Activated CD8-positive, alpha-beta T cell treated with anti-CD3 and anti-CD28 coated beads for 36 hours (primary cell): Measurements from ENCODE around the gene LNPEP. TPM values are rescaled to one million over a fixed set of nuclear protein-coding genes. Genes with fewer than 3 reads are reported as not detected.

Source experiments
- ATAC-seq: fragments of 200-7000 bp; cut with Tn5 transposase; one replicate; pipeline ENCODE4 v1.10.0; 2021; ENCODE audit warnings: mild to moderate bottlenecking, moderate library complexity
- CTCF ChIA-PET: fragments of 350-600 bp; sonication (Branson Sonifier 250); formaldehyde crosslinking; loops from one replicate; lab custom pipeline; 2021; ENCODE audit warnings: antibody characterized with exemption; lab: Charles Lee
- POLR2A ChIA-PET: fragments of 350-600 bp; sonication (Branson Sonifier 250); formaldehyde crosslinking; loops from one replicate; lab custom pipeline; 2021; ENCODE audit warnings: antibody characterized with exemption; lab: Charles Lee
- DNase-seq: peaks from one replicate; pipeline ENCODE4 v3.0.0-alpha.2; 2020
- H3K27ac Mint-ChIP-seq: one replicate; pipeline ENCODE4 v1.8.0; 2021; ENCODE audit warnings: mild to moderate bottlenecking, mixed read lengths
- H3K27me3 Mint-ChIP-seq: one replicate; pipeline ENCODE4 v1.8.0; 2021; ENCODE audit warnings: mixed read lengths
- H3K36me3 Mint-ChIP-seq: one replicate; pipeline ENCODE4 v1.8.0; 2021; ENCODE audit warnings: low read depth, mixed read lengths
- H3K4me1 Mint-ChIP-seq: one replicate; pipeline ENCODE4 v1.8.0; 2021; ENCODE audit warnings: low read depth, mixed read lengths
- H3K4me3 Mint-ChIP-seq: one replicate; pipeline ENCODE4 v1.8.0; 2021; ENCODE audit warnings: mild to moderate bottlenecking, moderate library complexity, mixed read lengths
- H3K9me3 Mint-ChIP-seq: one replicate; pipeline ENCODE4 v1.8.0; 2021; ENCODE audit warnings: mixed read lengths
- intact Hi-C: fragments of 100-400 bp; cut with micrococcal nuclease; formaldehyde crosslinking; loops from one replicate; pipeline ENCODE4 v1.10.0; 2022
- total RNA-seq, 2 experiments: library from RNA; stranded (reverse); gene quantifications; one replicate each; pipeline ENCODE4 v1.2.3, GENCODE V29; 2021
- TF ChIP-seq, protein P1 (sequence below): fragments of 200-600 bp; IDR thresholded peaks from one replicate; pipeline ENCODE4 v1.8.0; 2022; ENCODE audit warnings: antibody characterized with exemption, mild to moderate bottlenecking

LNPEP gene
- total RNA-seq, 2 experiments from 2014 or later, result 51.2 to 53.7 TPM

DNA sequence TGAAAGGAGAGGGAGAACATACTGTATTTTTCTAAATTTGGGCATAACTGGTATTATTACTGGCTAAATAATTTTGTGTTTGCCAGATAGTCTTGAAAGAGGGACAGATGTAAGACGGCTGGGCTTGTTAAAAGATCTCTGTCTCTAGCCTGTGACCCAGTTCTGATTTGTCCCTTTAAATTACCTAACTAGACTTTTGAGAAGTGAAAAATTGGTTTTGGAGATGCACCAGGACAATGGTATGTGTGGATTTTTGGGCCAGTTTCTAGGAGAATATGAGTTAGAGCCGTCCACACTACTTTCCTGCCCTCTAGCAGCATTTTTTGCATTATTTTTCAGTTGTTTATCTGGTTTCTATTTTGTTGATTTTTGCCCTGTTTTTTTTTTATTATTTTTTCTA, 33.5 kb downstream of the LNPEP start:
- peaks cover 86% of the 10 kb centered on the region for H3K4me1 Mint-ChIP-seq
- peak overlapping the region; percentile 41 for H3K27ac Mint-ChIP-seq
- intact Hi-C loops, result no loop called here
- no peak overlapping the region for H3K4me3 Mint-ChIP-seq
- peaks cover 7% of the 10 kb centered on the region for H3K9me3 Mint-ChIP-seq
- TF ChIP-seq, protein P1, sequence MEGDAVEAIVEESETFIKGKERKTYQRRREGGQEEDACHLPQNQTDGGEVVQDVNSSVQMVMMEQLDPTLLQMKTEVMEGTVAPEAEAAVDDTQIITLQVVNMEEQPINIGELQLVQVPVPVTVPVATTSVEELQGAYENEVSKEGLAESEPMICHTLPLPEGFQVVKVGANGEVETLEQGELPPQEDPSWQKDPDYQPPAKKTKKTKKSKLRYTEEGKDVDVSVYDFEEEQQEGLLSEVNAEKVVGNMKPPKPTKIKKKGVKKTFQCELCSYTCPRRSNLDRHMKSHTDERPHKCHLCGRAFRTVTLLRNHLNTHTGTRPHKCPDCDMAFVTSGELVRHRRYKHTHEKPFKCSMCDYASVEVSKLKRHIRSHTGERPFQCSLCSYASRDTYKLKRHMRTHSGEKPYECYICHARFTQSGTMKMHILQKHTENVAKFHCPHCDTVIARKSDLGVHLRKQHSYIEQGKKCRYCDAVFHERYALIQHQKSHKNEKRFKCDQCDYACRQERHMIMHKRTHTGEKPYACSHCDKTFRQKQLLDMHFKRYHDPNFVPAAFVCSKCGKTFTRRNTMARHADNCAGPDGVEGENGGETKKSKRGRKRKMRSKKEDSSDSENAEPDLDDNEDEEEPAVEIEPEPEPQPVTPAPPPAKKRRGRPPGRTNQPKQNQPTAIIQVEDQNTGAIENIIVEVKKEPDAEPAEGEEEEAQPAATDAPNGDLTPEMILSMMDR, result no peak
- peaks cover 18% of the 10 kb centered on the region for H3K36me3 Mint-ChIP-seq
- DNase-seq (no peak), ATAC-seq (no peak)
- ChIA-PET CTCF (interaction anchor here (1.1 kb wide), 1 partner anchor 192 kb away, joined by 3 read pairs; no protein-coding TSS in a partner anchor), POLR2A (no interaction called here)
- H3K27me3 Mint-ChIP-seq, result no peaks in the 10 kb centered on the region

DNA sequence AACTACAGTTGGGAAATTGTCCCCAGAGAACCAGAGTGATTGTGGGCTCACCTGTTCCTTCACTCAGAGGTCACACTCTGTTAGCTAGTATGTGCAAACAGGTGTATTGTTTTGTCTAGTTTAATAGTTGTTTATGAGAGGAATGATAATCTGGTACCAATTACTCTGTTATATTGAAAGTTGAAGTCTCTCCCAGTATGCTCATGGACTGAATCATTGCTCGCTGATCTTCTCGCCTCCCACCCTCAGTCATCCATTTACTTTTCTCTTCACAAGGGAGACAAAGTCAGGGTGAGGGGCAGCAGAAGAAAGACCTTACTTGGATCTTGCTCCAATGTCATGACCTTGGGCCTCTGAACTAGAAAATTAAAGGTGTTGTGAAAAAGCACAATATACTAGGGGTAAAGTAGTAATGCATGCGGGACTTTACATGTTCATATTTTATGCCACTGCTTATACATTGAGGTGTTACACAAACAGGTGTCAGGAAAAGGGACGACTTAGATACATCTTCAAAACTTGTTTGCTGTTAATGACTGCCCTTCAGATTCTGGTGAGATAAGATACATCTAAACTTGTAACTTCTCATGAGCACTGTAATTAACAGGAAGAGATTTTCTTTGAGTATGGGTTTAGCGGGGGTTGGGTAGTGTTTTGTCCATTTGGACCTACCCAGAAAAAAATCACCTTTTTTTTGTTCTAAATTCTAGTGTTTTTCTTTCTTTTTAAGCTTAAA, 36.9 kb downstream of the LNPEP start:
- ChIA-PET CTCF (interaction anchor here (0.7 to 1.8 kb wide), 4 partner anchors 20 to 104 kb away, joined by 3 to 6 read pairs (median 4); no protein-coding TSS in a partner anchor), POLR2A (interaction anchor here (1.0 to 1.5 kb wide), 3 partner anchors 12 to 20 kb away, joined by 3 to 4 read pairs (median 3); no protein-coding TSS in a partner anchor)
- ATAC-seq, result peak; percentile 28
- no peak for DNase-seq
- H3K27me3 Mint-ChIP-seq, result no peaks in the 10 kb centered on the region
- no peaks in the 10 kb centered on the region for H3K9me3 Mint-ChIP-seq
- peak overlapping the region; percentile 80 for H3K27ac Mint-ChIP-seq
- peaks cover 7% of the 10 kb centered on the region for H3K36me3 Mint-ChIP-seq
- TF ChIP-seq, protein P1, result no peak
- intact Hi-C loops, result no loop called here
- peaks cover 81% of the 10 kb centered on the region for H3K4me1 Mint-ChIP-seq
- H3K4me3 Mint-ChIP-seq, result peak overlapping the region; percentile 34

DNA sequence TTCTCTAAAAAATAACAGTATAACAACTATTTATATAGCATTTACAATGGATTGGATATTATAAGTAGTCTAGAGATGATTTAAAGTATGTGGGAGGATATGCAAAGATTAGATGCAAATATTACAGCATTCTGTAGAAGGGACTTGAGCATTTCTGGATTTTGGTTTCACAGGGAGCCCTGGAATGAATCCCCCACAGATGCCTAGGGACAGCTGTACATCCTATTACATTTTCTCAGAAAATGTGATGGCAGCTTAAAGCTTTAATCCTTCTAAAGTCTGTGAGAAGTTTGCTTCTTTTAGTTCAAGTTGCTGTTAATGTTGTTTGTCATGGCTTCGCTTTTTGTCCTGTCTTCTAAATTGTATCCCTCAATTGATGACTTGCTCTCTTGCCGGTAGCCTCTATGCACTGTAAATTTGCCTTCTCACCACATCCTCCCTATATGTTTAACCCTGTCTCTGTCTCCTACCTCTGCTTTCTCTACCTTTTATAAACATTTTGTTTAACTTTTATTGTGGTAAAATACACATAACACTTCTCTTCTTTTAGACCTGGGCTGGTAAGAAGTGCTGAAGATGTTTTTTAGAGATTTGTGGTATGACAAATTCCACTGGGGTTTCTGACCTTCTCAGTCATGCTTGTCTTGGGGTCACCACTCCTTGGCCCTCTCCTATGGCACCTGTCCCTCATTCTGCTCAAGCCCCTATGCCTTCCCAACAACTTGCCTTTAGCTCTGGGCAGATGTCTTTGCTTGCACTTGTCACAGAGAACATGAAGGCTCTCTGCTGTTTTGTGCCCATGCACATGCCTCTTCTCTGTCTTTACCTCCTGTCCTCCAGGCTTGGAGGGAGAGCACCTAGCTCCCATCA, 37.9 kb downstream of the LNPEP start:
- ChIA-PET POLR2A (interaction anchor here (1.4 to 1.5 kb wide), 2 partner anchors 21 to 25 kb away, joined by 4 read pairs; no protein-coding TSS in a partner anchor), CTCF (interaction anchor here (0.7 to 1.9 kb wide), 4 partner anchors 19 to 105 kb away, joined by 3 to 6 read pairs (median 3); no protein-coding TSS in a partner anchor)
- ATAC-seq (peak; percentile 74), DNase-seq (no peak)
- H3K27ac Mint-ChIP-seq, result peak overlapping the region; percentile 69
- H3K4me3 Mint-ChIP-seq, result peak overlapping the region; percentile 29
- H3K27me3 Mint-ChIP-seq, result no peaks in the 10 kb centered on the region
- intact Hi-C loops, result no loop called here
- peaks cover 78% of the 10 kb centered on the region for H3K4me1 Mint-ChIP-seq
- H3K36me3 Mint-ChIP-seq, result peaks cover 7% of the 10 kb centered on the region
- H3K9me3 Mint-ChIP-seq, result no peaks in the 10 kb centered on the region
- TF ChIP-seq, protein P1, result no peak

DNA sequence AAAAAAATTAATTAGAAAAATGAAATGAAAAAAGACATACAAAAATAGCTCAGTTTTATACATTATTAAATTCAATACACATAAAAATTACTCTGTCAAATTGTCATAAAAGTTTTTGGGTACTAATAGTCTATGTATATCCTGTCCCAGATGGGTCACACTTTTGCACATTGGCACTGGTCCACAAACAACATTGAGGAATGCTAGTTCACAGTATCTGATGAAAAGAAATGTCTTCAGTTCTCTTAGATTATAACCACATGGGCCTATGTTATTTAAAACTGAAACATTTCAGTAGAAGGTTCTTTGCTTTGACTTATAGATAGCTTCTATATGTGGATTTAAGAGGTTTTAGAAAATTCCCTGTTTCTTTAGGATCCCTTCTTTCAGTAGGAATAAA, 39.8 kb downstream of the LNPEP start:
- H3K27ac Mint-ChIP-seq, result no peak overlapping the region
- ATAC-seq, result no peak
- ChIA-PET POLR2A (no interaction called here), CTCF (interaction anchor here (1.0 to 2.5 kb wide), 2 partner anchors 12 to 21 kb away, joined by 3 to 7 read pairs; no protein-coding TSS in a partner anchor)
- no peak for DNase-seq
- no peak overlapping the region for H3K4me3 Mint-ChIP-seq
- H3K4me1 Mint-ChIP-seq, result peaks cover 76% of the 10 kb centered on the region
- H3K27me3 Mint-ChIP-seq, result no peaks in the 10 kb centered on the region
- TF ChIP-seq, protein P1, result no peak
- intact Hi-C loops, result no loop called here
- peaks cover 23% of the 10 kb centered on the region for H3K36me3 Mint-ChIP-seq
- no peaks in the 10 kb centered on the region for H3K9me3 Mint-ChIP-seq
